Measurements from ENCODE around the gene DNAJB5.
"Not testable (repeated sequence)": the region's sequence is repeated elsewhere in the genome, so short reads cannot be mapped to it uniquely, and the experiment has no call there.

DNA sequence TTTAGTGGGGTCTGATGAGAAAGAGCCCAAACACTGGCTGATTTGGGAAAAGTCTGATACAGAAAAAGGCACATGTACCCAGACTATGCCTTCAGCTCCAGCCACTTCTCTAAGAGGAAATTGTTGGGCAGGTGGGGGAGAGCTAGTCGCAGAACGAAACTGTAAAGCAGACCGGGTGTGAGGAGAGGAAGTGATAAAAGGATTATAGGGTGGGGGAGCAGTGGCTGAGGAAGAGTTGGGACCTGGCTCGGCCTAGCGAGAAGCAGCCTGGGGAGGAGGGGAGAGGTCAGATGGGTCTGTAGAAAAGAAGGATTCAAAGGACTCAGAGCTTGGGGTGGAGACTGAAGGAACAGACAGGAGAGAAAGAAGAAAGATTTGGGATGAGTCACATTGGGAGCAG is 33.9 kb downstream of the DNAJB5 start:
- not testable (repeated sequence) for TF ChIP-seq EZH2 (IDR thresholded peaks at IDR 0.05); POLR2AphosphoS5 (IDR thresholded peaks at IDR 0.05; ENCODE audit: borderline replicate concordance, low read depth, low read length); FOXP2 (optimal IDR thresholded peaks at IDR 0.05; ENCODE audit: control extremely low read depth, extremely low read length, insufficient read depth)
